PC-3 (cell line): ENCODE measurements around the gene DCHS1. TPM values are rescaled to one million over a fixed set of nuclear protein-coding genes. Genes with fewer than 3 reads are reported as not detected.

Experiments used
- ATAC-seq: fragments of 200-7000 bp; cut with Tn5 transposase; 2 replicates; pipeline ENCODE4 v1.9.1; 2020; ENCODE audit warnings: mild to moderate bottlenecking, moderate library complexity
- BruUV-seq: library from RNA; stranded (reverse); fragments of 400-500 nt; replicated peaks from 2 replicates; lab custom pipeline; 2021; lab: Mats Ljungman, UMichigan
- CTCF ChIA-PET: fragments of 300-600 bp; sonication (Branson Sonifier 250); formaldehyde crosslinking; loops from one replicate; lab custom pipeline; 2022; ENCODE audit warnings: antibody characterized with exemption; lab: Charles Lee
- POLR2A ChIA-PET: fragments of 300-600 bp; sonication (Branson Sonifier 250); formaldehyde crosslinking; loops from one replicate; lab custom pipeline; 2022; ENCODE audit warnings: antibody characterized with exemption; ENCODE audit not compliant: unreplicated experiment; lab: Charles Lee
- DNase-seq: peaks from one replicate; pipeline ENCODE4 v3.0.0-alpha.2; 2015
- H2AFZ ChIP-seq: fragments of 300-600 bp; sonication (generic); 2 replicates; pipeline ENCODE4 v1.6.0; 2016; ENCODE audit warnings: antibody characterized with exemption, low read length
- H3F3A ChIP-seq: fragments of 300-600 bp; sonication (generic); one replicate; pipeline ENCODE4 v1.6.0; 2017; ENCODE audit warnings: antibody characterized with exemption, low read length, control low read depth, mild to moderate bottlenecking; ENCODE audit not compliant: unreplicated experiment
- H3K27ac ChIP-seq: fragments of 300-600 bp; sonication (generic); 2 replicates; pipeline ENCODE4 v1.5.1; 2016; ENCODE audit warnings: mild to moderate bottlenecking, low read length
- H3K27me3 ChIP-seq: fragments of 300-600 bp; sonication (generic); 2 replicates; pipeline ENCODE4 v1.6.1; 2016; ENCODE audit warnings: low read length, mixed read lengths
- H3K36me3 ChIP-seq: fragments of 300-600 bp; sonication (generic); 2 replicates; pipeline ENCODE4 v1.6.1; 2016; ENCODE audit warnings: low read depth, mixed run types, low read length, mixed read lengths
- H3K4me1 ChIP-seq: fragments of 300-600 bp; sonication (generic); 2 replicates; pipeline ENCODE4 v1.5.1; 2016; ENCODE audit warnings: low read length; ENCODE audit not compliant: insufficient read depth
- H3K4me2 ChIP-seq: fragments of 300-600 bp; sonication (generic); 2 replicates; pipeline ENCODE4 v1.6.0; 2016; ENCODE audit warnings: low read length
- H3K4me3 ChIP-seq: fragments of 300-600 bp; sonication (generic); 2 replicates; pipeline ENCODE4 v1.5.1; 2016; ENCODE audit warnings: mild to moderate bottlenecking, low read length, mixed read lengths
- H3K79me2 ChIP-seq: fragments of 300-600 bp; sonication (generic); 2 replicates; pipeline ENCODE4 v1.6.1; 2017; ENCODE audit warnings: low read length, mixed read lengths
- H3K9ac ChIP-seq: fragments of 300-600 bp; sonication (generic); 2 replicates; pipeline ENCODE4 v1.6.0; 2016; ENCODE audit warnings: mild to moderate bottlenecking, low read length
- H3K9me2 ChIP-seq: fragments of 300-600 bp; sonication (generic); replicated peaks from 2 replicates; pipeline ENCODE4 v1.6.1; 2016; ENCODE audit warnings: mixed run types, low read length, mixed read lengths
- H3K9me3 ChIP-seq: fragments of 300-600 bp; sonication (generic); 2 replicates; pipeline ENCODE4 v1.6.1; 2016; ENCODE audit warnings: low read length, mixed read lengths
- H4K20me1 ChIP-seq: fragments of 300-600 bp; sonication (generic); 2 replicates; pipeline ENCODE4 v1.6.1; 2016; ENCODE audit warnings: low read length, mixed read lengths
- CTCF ChIP-seq: fragments of 300-600 bp; sonication (generic); conservative IDR thresholded peaks from 2 replicates; pipeline ENCODE4 v1.5.1; 2017; ENCODE audit warnings: antibody characterized with exemption, low read depth, mild to moderate bottlenecking, low read length
- EZH2 ChIP-seq: fragments of 300-600 bp; sonication (generic); IDR thresholded peaks from one replicate; pipeline ENCODE4 v1.6.1; 2017; ENCODE audit warnings: antibody characterized with exemption, mild to moderate bottlenecking, low read length; ENCODE audit not compliant: unreplicated experiment
- EZH2phosphoT487 ChIP-seq: fragments of 300-600 bp; sonication (generic); IDR thresholded peaks from 2 replicates; pipeline ENCODE4 v1.6.1; 2018; ENCODE audit warnings: mild to moderate bottlenecking, antibody characterized with exemption, low read length, borderline replicate concordance
- intact Hi-C: fragments of 100-400 bp; cut with micrococcal nuclease; formaldehyde crosslinking; loops from 2 replicates; pipeline ENCODE4 v1.9.0; 2023
- total RNA-seq: library from RNA; depleted of rRNA; stranded (reverse); fragments of >200 nt; gene quantifications from 2 replicates; pipeline ENCODE4 v1.2.3, GENCODE V29; 2014

The DCHS1 gene
- total RNA-seq, 1 experiment from 2014 or later: under 0.01 TPM

DNA sequence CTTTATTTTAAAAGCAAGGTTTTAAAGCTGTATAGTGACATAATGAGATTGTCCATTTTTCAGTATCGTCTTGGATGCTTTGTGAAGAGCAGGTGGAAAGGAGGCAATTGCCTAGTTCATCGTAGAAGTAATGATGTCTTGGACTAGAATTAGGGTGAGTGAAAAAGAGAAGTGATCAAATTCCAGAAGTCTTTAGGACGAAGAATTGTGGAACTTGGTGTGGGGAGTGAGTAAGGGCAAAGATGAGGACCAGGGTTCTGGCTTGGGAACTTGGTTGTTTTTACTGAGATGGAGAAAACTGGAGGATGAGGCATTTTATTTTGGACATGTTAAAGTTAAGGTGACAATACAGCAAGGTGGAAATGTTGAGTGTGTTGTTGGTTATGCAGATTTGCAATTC is 50.8 kb downstream of the DCHS1 start:
- Histone ChIP-seq H3K9me3 (no peaks in the 10 kb centered on the region), H2AFZ (peak overlapping the region; percentile 85; the same call in 1 of the 2 replicates), H3K27ac (no peak overlapping the region), H3K4me3 (peak overlapping the region; percentile 93), H3K27me3 (no peaks in the 10 kb centered on the region), H3K4me2 (peak overlapping the region; percentile 97), H3K9me2 (no peaks in the 10 kb centered on the region), H3K79me2 (peaks cover 78% of the 10 kb centered on the region), H3F3A (peaks cover 5% of the 10 kb centered on the region), H3K9ac (peak overlapping the region; percentile 93), H4K20me1 (no peaks in the 10 kb centered on the region), H3K36me3 (peaks cover 31% of the 10 kb centered on the region; the same call in 1 of the 2 replicates), H3K4me1 (peaks cover 38% of the 10 kb centered on the region)
- ChIA-PET CTCF (interaction anchor here (1.0 kb wide), 1 partner anchor 78 kb away, joined by 4 read pairs; the partner anchor contains the start of gene MRPL17), POLR2A (no interaction called here)
- DNase-seq: no peak
- no peak for ATAC-seq
- intact Hi-C loops: loop anchor here (2.0 to 10.0 kb wide), 4 partner anchors 72 to 230 kb away; partner anchors contain the start of genes ARFIP2 and TIMM10B
- BruUV-seq: no TSS peak
- TF ChIP-seq EZH2 (no peak), EZH2phosphoT487 (no peak), CTCF (no peak)

GRCh38 chr11:6604081-6604626 is 51.5 kb downstream of the DCHS1 start:
- Histone ChIP-seq H3K4me3 (peak overlapping the region; percentile 93), H3K79me2 (peaks cover 83% of the 10 kb centered on the region), H3K9me3 (no peaks in the 10 kb centered on the region), H3K27ac (0 out of 2 replicates have a peak overlapping the region, but pooled peaks have one; percentile 5), H2AFZ (peak overlapping the region; percentile 85), H3K9ac (peak overlapping the region; percentile 93), H3K27me3 (no peaks in the 10 kb centered on the region), H3K36me3 (peaks cover 29% of the 10 kb centered on the region; the same call in 1 of the 2 replicates), H3K9me2 (no peaks in the 10 kb centered on the region), H3K4me1 (peaks cover 38% of the 10 kb centered on the region), H3K4me2 (peak overlapping the region; percentile 97), H4K20me1 (no peaks in the 10 kb centered on the region), H3F3A (peaks cover 5% of the 10 kb centered on the region)
- intact Hi-C loops: loop anchor here (2.0 to 10.0 kb wide), 4 partner anchors 72 to 229 kb away; partner anchors contain the start of genes ARFIP2 and TIMM10B
- TSS peak; percentile 50 for BruUV-seq
- peak; percentile 37 for DNase-seq
- CTCF ChIA-PET: interaction anchor here (0.6 to 1.0 kb wide), 2 partner anchors 79 to 99 kb away, joined by 3 to 4 read pairs; partner anchors contain the start of gene MRPL17
- POLR2A ChIA-PET: interaction anchor here (0.6 kb wide), 1 partner anchor 98 kb away, joined by 3 read pairs; no protein-coding TSS in a partner anchor
- TF ChIP-seq CTCF (0 out of 2 replicates have a peak, but pooled peaks have one; percentile 18), EZH2phosphoT487 (no peak)
- ATAC-seq: peak; percentile 53
